ENCODE results near the gene ANKRD28.

GRCh38 chr3:15690230-15690629, 107.5 kb downstream of the ANKRD28 start:
- TF ChIP-seq EZH2 (IDR thresholded peaks at IDR 0.05; ENCODE audit: low read depth, low read length, severe bottlenecking) (no peak), POLR2A (IDR thresholded peaks at IDR 0.05; ENCODE audit: control extremely low read depth in 1 of 2, low read depth in 2 of 2, low read length in 2 of 2) (no peak), GTF2F1 (IDR thresholded peaks at IDR 0.05; ENCODE audit: borderline replicate concordance, low read depth, low read length) (no peak)
